PC-3 (cell line): ENCODE measurements around the gene PAPPA. TPM values are rescaled to one million over a fixed set of nuclear protein-coding genes. Genes with fewer than 3 reads are reported as not detected.

Source experiments
- ATAC-seq: fragments of 200-7000 bp; cut with Tn5 transposase; 2 replicates; pipeline ENCODE4 v1.9.1; 2020; ENCODE audit warnings: mild to moderate bottlenecking, moderate library complexity
- BruUV-seq: library from RNA; stranded (reverse); fragments of 400-500 nt; replicated peaks from 2 replicates; lab custom pipeline; 2021; lab: Mats Ljungman, UMichigan
- CTCF ChIA-PET: fragments of 300-600 bp; sonication (Branson Sonifier 250); formaldehyde crosslinking; loops from one replicate; lab custom pipeline; 2022; ENCODE audit warnings: antibody characterized with exemption; lab: Charles Lee
- POLR2A ChIA-PET: fragments of 300-600 bp; sonication (Branson Sonifier 250); formaldehyde crosslinking; loops from one replicate; lab custom pipeline; 2022; ENCODE audit warnings: antibody characterized with exemption; ENCODE audit not compliant: unreplicated experiment; lab: Charles Lee
- DNase-seq: peaks from one replicate; pipeline ENCODE4 v3.0.0-alpha.2; 2015
- H2AFZ ChIP-seq: fragments of 300-600 bp; sonication (generic); 2 replicates; pipeline ENCODE4 v1.6.0; 2016; ENCODE audit warnings: antibody characterized with exemption, low read length
- H3F3A ChIP-seq: fragments of 300-600 bp; sonication (generic); one replicate; pipeline ENCODE4 v1.6.0; 2017; ENCODE audit warnings: antibody characterized with exemption, low read length, control low read depth, mild to moderate bottlenecking; ENCODE audit not compliant: unreplicated experiment
- H3K27ac ChIP-seq: fragments of 300-600 bp; sonication (generic); 2 replicates; pipeline ENCODE4 v1.5.1; 2016; ENCODE audit warnings: mild to moderate bottlenecking, low read length
- H3K27me3 ChIP-seq: fragments of 300-600 bp; sonication (generic); 2 replicates; pipeline ENCODE4 v1.6.1; 2016; ENCODE audit warnings: low read length, mixed read lengths
- H3K36me3 ChIP-seq: fragments of 300-600 bp; sonication (generic); 2 replicates; pipeline ENCODE4 v1.6.1; 2016; ENCODE audit warnings: low read depth, mixed run types, low read length, mixed read lengths
- H3K4me1 ChIP-seq: fragments of 300-600 bp; sonication (generic); 2 replicates; pipeline ENCODE4 v1.5.1; 2016; ENCODE audit warnings: low read length; ENCODE audit not compliant: insufficient read depth
- H3K4me2 ChIP-seq: fragments of 300-600 bp; sonication (generic); 2 replicates; pipeline ENCODE4 v1.6.0; 2016; ENCODE audit warnings: low read length
- H3K4me3 ChIP-seq: fragments of 300-600 bp; sonication (generic); 2 replicates; pipeline ENCODE4 v1.5.1; 2016; ENCODE audit warnings: mild to moderate bottlenecking, low read length, mixed read lengths
- H3K79me2 ChIP-seq: fragments of 300-600 bp; sonication (generic); 2 replicates; pipeline ENCODE4 v1.6.1; 2017; ENCODE audit warnings: low read length, mixed read lengths
- H3K9ac ChIP-seq: fragments of 300-600 bp; sonication (generic); 2 replicates; pipeline ENCODE4 v1.6.0; 2016; ENCODE audit warnings: mild to moderate bottlenecking, low read length
- H3K9me2 ChIP-seq: fragments of 300-600 bp; sonication (generic); replicated peaks from 2 replicates; pipeline ENCODE4 v1.6.1; 2016; ENCODE audit warnings: mixed run types, low read length, mixed read lengths
- H3K9me3 ChIP-seq: fragments of 300-600 bp; sonication (generic); 2 replicates; pipeline ENCODE4 v1.6.1; 2016; ENCODE audit warnings: low read length, mixed read lengths
- H4K20me1 ChIP-seq: fragments of 300-600 bp; sonication (generic); 2 replicates; pipeline ENCODE4 v1.6.1; 2016; ENCODE audit warnings: low read length, mixed read lengths
- EZH2 ChIP-seq: fragments of 300-600 bp; sonication (generic); IDR thresholded peaks from one replicate; pipeline ENCODE4 v1.6.1; 2017; ENCODE audit warnings: antibody characterized with exemption, mild to moderate bottlenecking, low read length; ENCODE audit not compliant: unreplicated experiment
- EZH2phosphoT487 ChIP-seq: fragments of 300-600 bp; sonication (generic); IDR thresholded peaks from 2 replicates; pipeline ENCODE4 v1.6.1; 2018; ENCODE audit warnings: mild to moderate bottlenecking, antibody characterized with exemption, low read length, borderline replicate concordance
- intact Hi-C: fragments of 100-400 bp; cut with micrococcal nuclease; formaldehyde crosslinking; loops from 2 replicates; pipeline ENCODE4 v1.9.0; 2023
- total RNA-seq: library from RNA; depleted of rRNA; stranded (reverse); fragments of >200 nt; gene quantifications from 2 replicates; pipeline ENCODE4 v1.2.3, GENCODE V29; 2014
- TF ChIP-seq, protein P1 (sequence below): fragments of 300-600 bp; sonication (generic); conservative IDR thresholded peaks from 2 replicates; pipeline ENCODE4 v1.5.1; 2017; ENCODE audit warnings: antibody characterized with exemption, low read depth, mild to moderate bottlenecking, low read length

PAPPA gene
- total RNA-seq, 1 experiment from 2014 or later = not detected

DNA sequence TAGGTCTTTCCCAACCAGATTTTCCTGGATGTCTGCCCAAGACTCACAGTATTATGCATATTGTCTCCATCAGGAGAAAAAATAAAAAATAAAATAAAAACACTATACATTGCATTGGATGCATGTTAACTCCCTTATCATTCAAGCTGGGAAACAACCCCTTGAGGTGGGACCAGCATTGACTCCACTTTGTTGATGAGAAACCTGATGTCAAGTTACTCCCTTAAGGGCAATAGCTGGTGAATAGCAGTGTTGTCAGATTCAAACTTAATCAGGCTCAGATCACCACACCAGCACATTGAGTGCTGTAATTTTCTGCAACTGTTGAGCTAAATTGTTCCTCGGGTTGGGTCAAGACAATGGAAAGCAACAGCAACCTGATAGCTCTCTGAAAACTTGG lies 269.6 kb downstream of the PAPPA start:
- no TSS peak for BruUV-seq
- H3K9me2 ChIP-seq = no peaks in the 10 kb centered on the region
- no peak for DNase-seq
- POLR2A ChIA-PET = interaction anchor here (0.6 kb wide), 1 partner anchor 85 kb away, joined by 4 read pairs; no protein-coding TSS in a partner anchor
- no peaks in the 10 kb centered on the region for H3K9me3 ChIP-seq
- H2AFZ ChIP-seq = no peak overlapping the region
- no peak for TF ChIP-seq EZH2
- TF ChIP-seq, protein P1, sequence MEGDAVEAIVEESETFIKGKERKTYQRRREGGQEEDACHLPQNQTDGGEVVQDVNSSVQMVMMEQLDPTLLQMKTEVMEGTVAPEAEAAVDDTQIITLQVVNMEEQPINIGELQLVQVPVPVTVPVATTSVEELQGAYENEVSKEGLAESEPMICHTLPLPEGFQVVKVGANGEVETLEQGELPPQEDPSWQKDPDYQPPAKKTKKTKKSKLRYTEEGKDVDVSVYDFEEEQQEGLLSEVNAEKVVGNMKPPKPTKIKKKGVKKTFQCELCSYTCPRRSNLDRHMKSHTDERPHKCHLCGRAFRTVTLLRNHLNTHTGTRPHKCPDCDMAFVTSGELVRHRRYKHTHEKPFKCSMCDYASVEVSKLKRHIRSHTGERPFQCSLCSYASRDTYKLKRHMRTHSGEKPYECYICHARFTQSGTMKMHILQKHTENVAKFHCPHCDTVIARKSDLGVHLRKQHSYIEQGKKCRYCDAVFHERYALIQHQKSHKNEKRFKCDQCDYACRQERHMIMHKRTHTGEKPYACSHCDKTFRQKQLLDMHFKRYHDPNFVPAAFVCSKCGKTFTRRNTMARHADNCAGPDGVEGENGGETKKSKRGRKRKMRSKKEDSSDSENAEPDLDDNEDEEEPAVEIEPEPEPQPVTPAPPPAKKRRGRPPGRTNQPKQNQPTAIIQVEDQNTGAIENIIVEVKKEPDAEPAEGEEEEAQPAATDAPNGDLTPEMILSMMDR = no peak
- TF ChIP-seq EZH2phosphoT487 = no peak
- no peak overlapping the region for H3K27ac ChIP-seq
- no peaks in the 10 kb centered on the region for H3K4me1 ChIP-seq
- no peak overlapping the region for H3K9ac ChIP-seq
- CTCF ChIA-PET = no interaction called here
- no peaks in the 10 kb centered on the region for H3K27me3 ChIP-seq
- H4K20me1 ChIP-seq = no peaks in the 10 kb centered on the region
- no peak overlapping the region for H3K4me2 ChIP-seq
- no peaks in the 10 kb centered on the region for H3K36me3 ChIP-seq
- intact Hi-C loops = no loop called here
- H3F3A ChIP-seq = no peaks in the 10 kb centered on the region
- no peak overlapping the region for H3K4me3 ChIP-seq
- no peaks in the 10 kb centered on the region for H3K79me2 ChIP-seq
- ATAC-seq = no peak

DNA sequence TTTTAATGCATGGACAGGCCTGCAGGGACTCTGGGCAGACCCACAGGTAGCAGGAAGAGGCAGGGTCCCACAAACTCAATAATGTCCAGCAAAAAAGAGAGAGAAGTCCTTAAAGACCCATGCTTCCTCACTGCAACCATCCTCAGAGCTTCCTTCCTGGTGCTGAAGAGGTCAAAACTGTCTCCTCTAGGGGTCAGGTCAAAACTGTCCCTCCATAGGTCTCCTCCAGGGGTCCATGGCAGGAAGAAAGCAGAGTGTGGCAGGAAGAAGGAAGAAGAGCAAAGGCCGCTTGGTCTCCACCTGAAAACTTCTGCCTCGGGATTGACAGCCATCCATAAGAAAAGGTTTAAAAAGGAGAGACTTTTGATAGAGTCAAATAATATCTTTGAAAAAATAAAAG lies 271.7 kb downstream of the PAPPA start:
- ATAC-seq (no peak), DNase-seq (no peak)
- Histone ChIP-seq H3K4me2 (no peak overlapping the region), H3K27ac (no peak overlapping the region), H3K9ac (no peak overlapping the region), H3K9me2 (no peaks in the 10 kb centered on the region), H3K4me1 (no peaks in the 10 kb centered on the region), H2AFZ (no peak overlapping the region), H3K79me2 (no peaks in the 10 kb centered on the region), H3K9me3 (no peaks in the 10 kb centered on the region), H3K4me3 (no peak overlapping the region), H3K27me3 (no peaks in the 10 kb centered on the region), H3F3A (no peaks in the 10 kb centered on the region), H4K20me1 (no peaks in the 10 kb centered on the region), H3K36me3 (no peaks in the 10 kb centered on the region)
- ChIA-PET POLR2A (no interaction called here), CTCF (no interaction called here)
- BruUV-seq = no TSS peak
- intact Hi-C loops = no loop called here
- no peak for TF ChIP-seq EZH2
- TF ChIP-seq, protein P1 = no peak
- TF ChIP-seq EZH2phosphoT487 = no peak

- Histone ChIP-seq H3K4me1 (no peaks in the 10 kb centered on the region), H3K27me3 (no peaks in the 10 kb centered on the region), H3K9me3 (no peaks in the 10 kb centered on the region), H3K36me3 (no peaks in the 10 kb centered on the region), H3K4me2 (no peak overlapping the region), H3K27ac (no peak overlapping the region), H3K9ac (no peak overlapping the region), H2AFZ (no peak overlapping the region), H3K79me2 (no peaks in the 10 kb centered on the region), H3K4me3 (no peak overlapping the region), H3F3A (no peaks in the 10 kb centered on the region), H4K20me1 (no peaks in the 10 kb centered on the region), H3K9me2 (no peaks in the 10 kb centered on the region)
- ATAC-seq = no peak
- ChIA-PET CTCF (no interaction called here), POLR2A (no interaction called here)
- TF ChIP-seq EZH2phosphoT487 (no peak), EZH2 (no peak)
- TF ChIP-seq, protein P1 = no peak
- no TSS peak for BruUV-seq
- intact Hi-C loops = no loop called here
- DNase-seq = no peak
These were observed 277.3 kb downstream of the PAPPA start for GRCh38 chr9:116430849-116431248.
